MM.1S (cell line): ENCODE data around the gene NAT10.

Experiments
- DNase-seq: peaks from one replicate; pipeline ENCODE4 v3.0.0-alpha.2; 2015
- H2AFZ ChIP-seq: fragments of 300-600 bp; sonication (generic); 2 replicates; pipeline ENCODE4 v1.6.0; 2016; ENCODE audit warnings: antibody characterized with exemption, low read length
- H3F3A ChIP-seq: fragments of 300-600 bp; sonication (generic); 2 replicates; pipeline ENCODE4 v1.6.1; 2016; ENCODE audit warnings: mild to moderate bottlenecking, antibody characterized with exemption, low read length, moderate library complexity, mixed read lengths; ENCODE audit not compliant: insufficient read depth
- H3K27ac ChIP-seq: fragments of 300-600 bp; sonication (generic); 2 replicates; pipeline ENCODE4 v1.5.1; 2016; ENCODE audit warnings: mild to moderate bottlenecking, low read length
- H3K27me3 ChIP-seq: fragments of 300-600 bp; sonication (generic); replicated peaks from 2 replicates; pipeline ENCODE4 v1.6.0; 2016; ENCODE audit warnings: low read length; ENCODE audit not compliant: insufficient read depth
- H3K36me3 ChIP-seq: fragments of 300-600 bp; sonication (generic); replicated peaks from 2 replicates; pipeline ENCODE4 v1.6.1; 2016; ENCODE audit warnings: mild to moderate bottlenecking, low read length, mixed read lengths; ENCODE audit not compliant: insufficient read depth
- H3K4me1 ChIP-seq: fragments of 300-600 bp; sonication (generic); 2 replicates; pipeline ENCODE4 v1.6.1; 2016; ENCODE audit warnings: low read length, mixed read lengths
- H3K4me2 ChIP-seq: fragments of 300-600 bp; sonication (generic); 2 replicates; pipeline ENCODE4 v1.6.0; 2016; ENCODE audit warnings: low read depth, low read length
- H3K4me3 ChIP-seq: fragments of 300-600 bp; sonication (generic); 2 replicates; pipeline ENCODE4 v1.5.1; 2016; ENCODE audit warnings: low read length, mixed read lengths
- H3K79me2 ChIP-seq: fragments of 300-600 bp; sonication (generic); 2 replicates; pipeline ENCODE4 v1.6.1; 2016; ENCODE audit warnings: mixed run types, low read length, mixed read lengths
- H3K9ac ChIP-seq: fragments of 300-600 bp; sonication (generic); 2 replicates; pipeline ENCODE4 v1.6.1; 2016; ENCODE audit warnings: low read length, mixed read lengths
- H3K9me2 ChIP-seq: fragments of 300-600 bp; sonication (generic); replicated peaks from 2 replicates; pipeline ENCODE4 v1.6.1; 2016; ENCODE audit warnings: mild to moderate bottlenecking, low read length, mixed read lengths; ENCODE audit not compliant: insufficient read depth
- H3K9me3 ChIP-seq: fragments of 300-600 bp; sonication (generic); replicated peaks from 2 replicates; pipeline ENCODE4 v1.6.1; 2016; ENCODE audit warnings: mild to moderate bottlenecking, low read length, mixed read lengths; ENCODE audit not compliant: insufficient read depth
- H4K20me1 ChIP-seq: fragments of 300-600 bp; sonication (generic); 2 replicates; pipeline ENCODE4 v1.6.1; 2016; ENCODE audit warnings: mild to moderate bottlenecking, low read length, moderate library complexity, mixed read lengths; ENCODE audit not compliant: insufficient read depth
- CTCF ChIP-seq: fragments of 300-600 bp; sonication (generic); IDR thresholded peaks from 2 replicates; pipeline ENCODE4 v1.5.1; 2016; ENCODE audit warnings: antibody characterized with exemption, low read length, mixed read lengths
- EZH2 ChIP-seq: fragments of 300-600 bp; sonication (generic); optimal IDR thresholded peaks from 2 replicates; pipeline ENCODE3; 2017; ENCODE audit warnings: low read depth, mild to moderate bottlenecking, antibody characterized with exemption, low read length, mixed read lengths
- EZH2phosphoT487 ChIP-seq: fragments of 300-600 bp; sonication (generic); IDR thresholded peaks from 2 replicates; pipeline ENCODE4 v1.6.1; 2018; ENCODE audit warnings: antibody characterized with exemption, low read length

Gene NAT10

GRCh38 chr11:34183848-34184391 lies 78.5 kb downstream of the NAT10 start:
- Histone ChIP-seq H3K27ac (no peak overlapping the region), H3F3A (no peaks in the 10 kb centered on the region), H4K20me1 (no peaks in the 10 kb centered on the region), H3K4me1 (no peaks in the 10 kb centered on the region), H3K4me3 (no peak overlapping the region), H3K79me2 (no peaks in the 10 kb centered on the region), H3K9me3 (no peaks in the 10 kb centered on the region), H2AFZ (no peak overlapping the region), H3K36me3 (no peaks in the 10 kb centered on the region), H3K27me3 (no peaks in the 10 kb centered on the region), H3K9ac (no peak overlapping the region), H3K4me2 (no peak overlapping the region), H3K9me2 (no peaks in the 10 kb centered on the region)
- no peak for TF ChIP-seq CTCF
- TF ChIP-seq EZH2phosphoT487 = no peak
- no peak for TF ChIP-seq EZH2
- DNase-seq = no peak

- TF ChIP-seq EZH2phosphoT487 (no peak), EZH2 (no peak), CTCF (no peak)
Measured at GRCh38 chr11:34184505-34185015, 79.1 kb downstream of the NAT10 start.

GRCh38 chr11:34185926-34186841 lies 80.8 kb downstream of the NAT10 start:
- H3K27me3 ChIP-seq = no peaks in the 10 kb centered on the region
- H3K4me1 ChIP-seq = no peaks in the 10 kb centered on the region
- no peaks in the 10 kb centered on the region for H3K9me3 ChIP-seq
- no peaks in the 10 kb centered on the region for H3K36me3 ChIP-seq
- H3K4me2 ChIP-seq = no peak overlapping the region
- no peaks in the 10 kb centered on the region for H3F3A ChIP-seq
- no peak overlapping the region for H3K4me3 ChIP-seq
- no peaks in the 10 kb centered on the region for H4K20me1 ChIP-seq
- H3K9ac ChIP-seq = no peak overlapping the region
- TF ChIP-seq CTCF = no peak
- no peak for TF ChIP-seq EZH2
- no peak for TF ChIP-seq EZH2phosphoT487
- no peaks in the 10 kb centered on the region for H3K9me2 ChIP-seq
- no peak overlapping the region for H2AFZ ChIP-seq
- no peak for DNase-seq
- H3K27ac ChIP-seq = no peak overlapping the region
- no peaks in the 10 kb centered on the region for H3K79me2 ChIP-seq

More at GRCh38 chr11:34184505-34185015, 79.1 kb downstream of the NAT10 start:
- Histone ChIP-seq H3F3A (no peaks in the 10 kb centered on the region), H3K9me2 (no peaks in the 10 kb centered on the region), H3K9ac (no peak overlapping the region), H3K4me3 (no peak overlapping the region), H3K27me3 (no peaks in the 10 kb centered on the region), H3K79me2 (no peaks in the 10 kb centered on the region), H3K4me2 (no peak overlapping the region), H3K36me3 (no peaks in the 10 kb centered on the region), H3K27ac (no peak overlapping the region), H3K4me1 (no peaks in the 10 kb centered on the region), H2AFZ (no peak overlapping the region), H4K20me1 (no peaks in the 10 kb centered on the region), H3K9me3 (no peaks in the 10 kb centered on the region)
- no peak for DNase-seq
